OCI-LY7 (cell line): ENCODE measurements around the gene AMIGO3. TPM values are rescaled to one million over a fixed set of nuclear protein-coding genes. Genes with fewer than 3 reads are reported as not detected.

Source experiments
- BruUV-seq: library from RNA; stranded (reverse); fragments of 400-500 nt; replicated peaks from 2 replicates; lab custom pipeline; 2021; lab: Mats Ljungman, UMichigan
- CTCF ChIA-PET: fragments of 300-600 bp; sonication (Branson Sonifier 250); formaldehyde crosslinking; loops from one replicate; lab custom pipeline; 2022; ENCODE audit warnings: antibody characterized with exemption; ENCODE audit not compliant: unreplicated experiment; lab: Charles Lee
- POLR2A ChIA-PET: fragments of 300-600 bp; sonication (Branson Sonifier 250); formaldehyde crosslinking; loops from one replicate; lab custom pipeline; 2022; ENCODE audit warnings: antibody characterized with exemption; lab: Charles Lee
- DNase-seq: peaks from one replicate; pipeline ENCODE4 v3.0.0-alpha.2; 2015; ENCODE audit warnings: low spot score
- H2AFZ ChIP-seq: fragments of 200-600 bp; sonication (generic), shearing (Covaris generic); 2 replicates; pipeline ENCODE4 v1.6.1; 2014; ENCODE audit warnings: mild to moderate bottlenecking, antibody characterized with exemption, low read length, moderate library complexity
- H3K27ac ChIP-seq: fragments of 200-600 bp; sonication (generic); 2 replicates; pipeline ENCODE4 v1.5.1; 2014; ENCODE audit warnings: mixed run types, low read depth, mild to moderate bottlenecking, moderate library complexity, low read length, inconsistent platforms; ENCODE audit not compliant: poor library complexity, severe bottlenecking
- H3K36me3 ChIP-seq: fragments of 200-600 bp; sonication (generic); 2 replicates; pipeline ENCODE4 v1.6.1; 2014; ENCODE audit warnings: mild to moderate bottlenecking, antibody characterized with exemption, low read length, moderate library complexity, mixed read lengths; ENCODE audit not compliant: insufficient read depth
- H3K4me1 ChIP-seq: fragments of 200-600 bp; sonication (generic); 2 replicates; pipeline ENCODE4 v1.5.1; 2014; ENCODE audit warnings: mild to moderate bottlenecking, low read length; ENCODE audit not compliant: insufficient read depth, poor library complexity, severe bottlenecking
- H3K4me2 ChIP-seq: fragments of 200-600 bp; sonication (generic); 2 replicates; pipeline ENCODE4 v1.6.1; 2014; ENCODE audit warnings: mild to moderate bottlenecking, low read length
- H3K4me3 ChIP-seq: fragments of 200-600 bp; sonication (generic); 2 replicates; pipeline ENCODE4 v1.5.1; 2014; ENCODE audit warnings: mild to moderate bottlenecking, low read depth, low read length; ENCODE audit not compliant: poor library complexity, severe bottlenecking
- H3K79me2 ChIP-seq: fragments of 200-600 bp; sonication (generic); 2 replicates; pipeline ENCODE4 v1.6.1; 2016; ENCODE audit warnings: low read depth, mild to moderate bottlenecking, low read length, moderate library complexity, mixed read lengths; ENCODE audit not compliant: insufficient read depth
- H3K9me2 ChIP-seq: fragments of 200-600 bp; sonication (generic); 2 replicates; pipeline ENCODE4 v1.6.1; 2016; ENCODE audit warnings: mild to moderate bottlenecking, low read length, mixed read lengths; ENCODE audit not compliant: insufficient read depth
- H3K9me3 ChIP-seq: fragments of 200-600 bp; sonication (generic); 2 replicates; pipeline ENCODE4 v1.6.1; 2014; ENCODE audit warnings: mild to moderate bottlenecking, mixed run types, low read length, mixed read lengths
- H4K20me1 ChIP-seq: fragments of 200-600 bp; sonication (generic); 2 replicates; pipeline ENCODE4 v1.6.1; 2014; ENCODE audit warnings: mild to moderate bottlenecking, antibody characterized with exemption, low read length, moderate library complexity, mixed read lengths; ENCODE audit not compliant: insufficient read depth
- EZH2phosphoT487 ChIP-seq: fragments of 200-600 bp; sonication (generic); IDR thresholded peaks from 2 replicates; pipeline ENCODE4 v1.6.1; 2018; ENCODE audit warnings: low read depth, borderline replicate concordance, mild to moderate bottlenecking, mixed run types, antibody characterized with exemption, low read length, moderate library complexity, mixed read lengths
- intact Hi-C: fragments of 100-400 bp; cut with micrococcal nuclease; formaldehyde crosslinking; loops from one replicate; pipeline ENCODE4 v1.10.0; 2022; ENCODE audit not compliant: unreplicated experiment
- total RNA-seq, 2 experiments: library from RNA; depleted of rRNA in 1 of 2; stranded (reverse); fragments of >200 nt in 1 of 2; shearing (Covaris generic) in 1 of 2; gene quantifications; 2 replicates each; pipeline ENCODE4 v1.2.3, GENCODE V29; 2014 to 2022
- TF ChIP-seq, protein P1 (sequence below): fragments of 200-600 bp; sonication (generic); conservative IDR thresholded peaks from 2 replicates; pipeline ENCODE4 v1.5.1; 2014; ENCODE audit warnings: mild to moderate bottlenecking, antibody characterized with exemption, low read length, moderate library complexity, mixed read lengths

The AMIGO3 gene
- total RNA-seq, 2 experiments from 2014 or later, result 0.80 to 4.4 TPM

GRCh38 chr3:49717959-49718857 is 1.3 kb downstream of the AMIGO3 start:
- H3K4me1 ChIP-seq, result peaks cover 13% of the 10 kb centered on the region
- no peak overlapping the region for H3K4me3 ChIP-seq
- TF ChIP-seq, protein P1, sequence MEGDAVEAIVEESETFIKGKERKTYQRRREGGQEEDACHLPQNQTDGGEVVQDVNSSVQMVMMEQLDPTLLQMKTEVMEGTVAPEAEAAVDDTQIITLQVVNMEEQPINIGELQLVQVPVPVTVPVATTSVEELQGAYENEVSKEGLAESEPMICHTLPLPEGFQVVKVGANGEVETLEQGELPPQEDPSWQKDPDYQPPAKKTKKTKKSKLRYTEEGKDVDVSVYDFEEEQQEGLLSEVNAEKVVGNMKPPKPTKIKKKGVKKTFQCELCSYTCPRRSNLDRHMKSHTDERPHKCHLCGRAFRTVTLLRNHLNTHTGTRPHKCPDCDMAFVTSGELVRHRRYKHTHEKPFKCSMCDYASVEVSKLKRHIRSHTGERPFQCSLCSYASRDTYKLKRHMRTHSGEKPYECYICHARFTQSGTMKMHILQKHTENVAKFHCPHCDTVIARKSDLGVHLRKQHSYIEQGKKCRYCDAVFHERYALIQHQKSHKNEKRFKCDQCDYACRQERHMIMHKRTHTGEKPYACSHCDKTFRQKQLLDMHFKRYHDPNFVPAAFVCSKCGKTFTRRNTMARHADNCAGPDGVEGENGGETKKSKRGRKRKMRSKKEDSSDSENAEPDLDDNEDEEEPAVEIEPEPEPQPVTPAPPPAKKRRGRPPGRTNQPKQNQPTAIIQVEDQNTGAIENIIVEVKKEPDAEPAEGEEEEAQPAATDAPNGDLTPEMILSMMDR, result no peak
- TF ChIP-seq EZH2phosphoT487, result no peak
- H3K4me2 ChIP-seq, result no peak overlapping the region
- no peaks in the 10 kb centered on the region for H3K9me3 ChIP-seq
- CTCF ChIA-PET, result interaction anchor here (0.6 kb wide), 1 partner anchor 610 kb away, joined by 4 read pairs; no protein-coding TSS in a partner anchor
- no peak for DNase-seq
- no peaks in the 10 kb centered on the region for H3K9me2 ChIP-seq
- POLR2A ChIA-PET, result no interaction called here
- intact Hi-C loops, result no loop called here
- H4K20me1 ChIP-seq, result no peaks in the 10 kb centered on the region
- H3K36me3 ChIP-seq, result peaks cover 56% of the 10 kb centered on the region
- no peak overlapping the region for H3K27ac ChIP-seq
- no peak overlapping the region for H2AFZ ChIP-seq
- H3K79me2 ChIP-seq, result peaks cover 9% of the 10 kb centered on the region; the same call in 1 of the 2 replicates
- no TSS peak for BruUV-seq

DNA sequence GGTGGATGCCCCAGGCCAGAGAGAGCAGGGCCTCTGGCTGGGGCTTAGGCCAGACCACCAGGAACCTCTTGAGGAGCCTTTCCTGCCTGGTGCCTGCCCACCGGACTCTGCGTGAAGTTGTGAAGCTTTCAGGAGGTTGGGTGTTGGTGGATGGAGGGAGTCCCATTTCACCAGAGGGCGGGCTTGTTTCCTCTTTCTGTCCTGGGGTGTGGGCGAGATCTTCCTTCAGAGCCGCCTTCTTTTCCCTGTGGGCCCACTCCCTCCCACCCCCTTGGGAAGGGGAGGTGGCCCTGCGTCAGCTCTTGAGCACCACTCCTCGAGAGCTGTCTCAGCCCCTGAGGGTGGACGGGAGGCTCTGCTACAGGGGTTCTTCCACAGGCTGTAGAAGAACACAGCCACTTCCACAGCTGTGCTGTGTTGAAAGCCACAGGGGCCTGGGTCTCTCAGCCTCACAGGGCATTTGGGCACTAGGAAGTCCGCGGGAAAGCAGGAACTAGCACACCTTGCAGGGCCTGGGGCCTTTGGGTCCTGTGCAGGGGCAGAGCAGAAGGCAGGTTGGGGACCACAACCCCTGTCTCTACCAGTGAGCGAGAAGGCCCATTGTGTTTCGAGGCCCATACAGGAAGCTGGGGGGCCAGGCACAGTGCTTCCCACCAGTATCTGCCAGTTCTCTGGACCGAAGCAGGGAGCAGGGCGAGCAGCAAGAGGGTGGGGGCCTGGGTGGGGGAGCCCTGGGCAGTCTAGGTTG is 2.1 kb downstream of the AMIGO3 start:
- Histone ChIP-seq H3K9me2 (no peaks in the 10 kb centered on the region), H3K79me2 (peaks cover under 1% of the 10 kb centered on the region; the same call in 1 of the 2 replicates), H3K4me2 (no peak overlapping the region), H3K27ac (no peak overlapping the region), H4K20me1 (no peaks in the 10 kb centered on the region), H3K36me3 (peaks cover 49% of the 10 kb centered on the region), H2AFZ (no peak overlapping the region), H3K4me1 (peaks cover 5% of the 10 kb centered on the region), H3K9me3 (no peaks in the 10 kb centered on the region), H3K4me3 (no peak overlapping the region)
- no TSS peak for BruUV-seq
- ChIA-PET POLR2A (no interaction called here), CTCF (interaction anchor here (0.6 kb wide), 1 partner anchor 611 kb away, joined by 4 read pairs; no protein-coding TSS in a partner anchor)
- no peak for DNase-seq
- TF ChIP-seq, protein P1, result no peak
- no peak for TF ChIP-seq EZH2phosphoT487
- intact Hi-C loops, result no loop called here
